B cell (primary cell): ENCODE data around the gene KLF16. TPM values are rescaled to one million over a fixed set of nuclear protein-coding genes. Genes with fewer than 3 reads are reported as not detected.

Experiments used
- ATAC-seq: fragments of 200-7000 bp; cut with Tn5 transposase; one replicate; pipeline ENCODE4 v1.10.0; 2021; ENCODE audit warnings: low read depth, mild to moderate bottlenecking, moderate number of reproducible peaks, moderate library complexity
- CTCF ChIA-PET: fragments of 350-600 bp; sonication (Branson Sonifier 250); formaldehyde crosslinking; loops from one replicate; lab custom pipeline; 2021; ENCODE audit warnings: antibody characterized with exemption, inconsistent platforms; lab: Charles Lee
- POLR2A ChIA-PET: fragments of 350-600 bp; sonication (Branson Sonifier 250); formaldehyde crosslinking; loops from one replicate; lab custom pipeline; 2021; ENCODE audit warnings: antibody characterized with exemption; lab: Charles Lee
- DNase-seq: peaks from one replicate; pipeline ENCODE4 v3.0.0; 2013
- H2AFZ ChIP-seq: 2 replicates; pipeline ENCODE4 v1.6.1; 2012; ENCODE audit warnings: mild to moderate bottlenecking, low read depth, low read length; ENCODE audit not compliant: insufficient read depth, poor library complexity, severe bottlenecking
- H3K27ac ChIP-seq, 2 donors: 1 replicate in 1 of 2; 2 replicates in 1 of 2; pipeline ENCODE4 v1.5.1; 2012 to 2013; ENCODE audit warnings: low read length in 2 of 2, mild to moderate bottlenecking in 2 of 2, moderate library complexity in 1 of 2
- H3K27me3 ChIP-seq, 4 experiments: fragments of 200-600 bp in 1 of 4; sonication (generic) in 1 of 4; replicated peaks in 1 of 4; 1 replicate in 2 of 4; 2 replicates in 2 of 4; pipeline versions ENCODE4 v1.6.1 to v1.7.0; 2013 to 2016; ENCODE audit warnings: low read length in 3 of 4, mild to moderate bottlenecking in 2 of 4, mixed read lengths in 1 of 4, moderate library complexity in 1 of 4; ENCODE audit not compliant: insufficient read depth in 4 of 4, control insufficient read depth in 3 of 4; ENCODE audit errors: control extremely low read depth in 1 of 4
- H3K36me3 ChIP-seq, 2 experiments: replicated peaks in 1 of 2; 1 replicate in 1 of 2; 2 replicates in 1 of 2; pipeline versions ENCODE4 v1.6.1 to v1.7.1; 2013; ENCODE audit warnings: low read length in 1 of 2; ENCODE audit not compliant: insufficient read depth in 2 of 2, control insufficient read depth in 1 of 2; ENCODE audit errors: control extremely low read depth in 1 of 2, extremely low read depth in 1 of 2
- H3K4me1 ChIP-seq, 2 donors: fragments of 200-600 bp in 1 of 2; sonication (generic) in 1 of 2; 1 replicate in 1 of 2; 2 replicates in 1 of 2; pipeline versions ENCODE4 v1.5.1 to v1.6.1; 2013 to 2017; ENCODE audit warnings: low read length in 2 of 2; ENCODE audit not compliant: control insufficient read depth in 2 of 2, insufficient read depth in 2 of 2
- H3K4me2 ChIP-seq: replicated peaks from 2 replicates; pipeline ENCODE3; 2012; ENCODE audit warnings: mild to moderate bottlenecking, low read depth, low read length; ENCODE audit not compliant: poor library complexity, severe bottlenecking
- H3K4me3 ChIP-seq, 5 experiments: fragments of 200-600 bp in 1 of 5; sonication (generic) in 1 of 5; 1 replicate in 3 of 5; 2 replicates in 2 of 5; pipeline versions ENCODE4 v1.5.1 to v1.7.0; 2011 to 2016; ENCODE audit warnings: low read length in 4 of 5, mild to moderate bottlenecking in 4 of 5, low read depth in 2 of 5, control low read depth in 1 of 5, moderate library complexity in 1 of 5; ENCODE audit not compliant: insufficient read depth in 1 of 5; ENCODE audit errors: control extremely low read depth in 1 of 5, extremely low read depth in 1 of 5
- H3K79me2 ChIP-seq: fragments of 200-600 bp; sonication (generic); one replicate; pipeline ENCODE4 v1.6.0; 2016; ENCODE audit warnings: low read length; ENCODE audit not compliant: control insufficient read depth, insufficient read depth
- H3K9ac ChIP-seq: fragments of 200-600 bp; sonication (generic); 2 replicates; pipeline ENCODE4 v1.6.1; 2017; ENCODE audit warnings: mild to moderate bottlenecking, low read length, moderate library complexity
- H3K9me3 ChIP-seq, 3 donors: one replicate each; pipeline versions ENCODE4 v1.6.1 to v1.7.1; 2013; ENCODE audit warnings: low read length in 2 of 3; ENCODE audit not compliant: control insufficient read depth in 2 of 3, insufficient read depth in 1 of 3; ENCODE audit errors: control extremely low read depth in 1 of 3
- H4K20me1 ChIP-seq: 2 replicates; pipeline ENCODE4 v1.6.0; 2012; ENCODE audit warnings: mild to moderate bottlenecking, low read length; ENCODE audit not compliant: insufficient read depth, control insufficient read depth, poor library complexity, severe bottlenecking
- H3K27ac Mint-ChIP-seq: one replicate; pipeline ENCODE4 v1.8.0; 2021; ENCODE audit warnings: mixed read lengths
- H3K27me3 Mint-ChIP-seq: one replicate; pipeline ENCODE4 v1.8.0; 2021; ENCODE audit warnings: mixed read lengths
- H3K4me1 Mint-ChIP-seq: one replicate; pipeline ENCODE4 v1.8.0; 2021; ENCODE audit warnings: mixed read lengths
- H3K4me3 Mint-ChIP-seq: one replicate; pipeline ENCODE4 v1.8.0; 2021; ENCODE audit warnings: mixed read lengths
- H3K9me3 Mint-ChIP-seq: one replicate; pipeline ENCODE4 v1.8.0; 2022; ENCODE audit warnings: mixed read lengths; ENCODE audit not compliant: insufficient read depth
- CTCF ChIP-seq: fragments of 200-600 bp; IDR thresholded peaks from one replicate; pipeline ENCODE4 v1.8.0; 2022; ENCODE audit warnings: antibody characterized with exemption, mild to moderate bottlenecking
- EZH2 ChIP-seq: IDR thresholded peaks from 2 replicates; pipeline ENCODE4 v1.6.1; 2012; ENCODE audit warnings: borderline replicate concordance, low read depth, mild to moderate bottlenecking, moderate library complexity, low read length; ENCODE audit not compliant: insufficient read depth, poor library complexity, severe bottlenecking
- WGBS: methylation state at CpG from one replicate; pipeline ENCODE4 v1.1.5; 2013; ENCODE audit warnings: missing lambda C conversion rate; ENCODE audit not compliant: insufficient coverage; 5-methylcytosine and 5-hydroxymethylcytosine counted together
- intact Hi-C: fragments of 100-400 bp; cut with micrococcal nuclease; formaldehyde crosslinking; loops from one replicate; pipeline ENCODE4 v1.10.0; 2022
- polyA plus RNA-seq: library from polyadenylated mRNA; depleted of rRNA; stranded (reverse); fragments of >200 nt; gene quantifications from 2 replicates; pipeline ENCODE4 v1.2.3, GENCODE V29; 2012
- total RNA-seq, 2 donors: library from RNA; stranded (reverse); fragments of 120-200 nt in 1 of 2; gene quantifications; 1 replicate in 1 of 2; 2 replicates in 1 of 2; pipeline versions ENCODE4 v1.2.3 to v1.2.4, GENCODE V29; 2013 to 2022

KLF16 gene
- total and polyA plus RNA-seq, 2 donors (not counting 1 experiment from before 2014, with no cell fraction given), result 29.7 to 49.0 TPM

- Mint-ChIP-seq H3K4me1 (peaks cover 63% of the 10 kb centered on the region), H3K4me3 (no peak overlapping the region), H3K27ac (peak overlapping the region; percentile 32), H3K27me3 (no peaks in the 10 kb centered on the region), H3K9me3 (no peaks in the 10 kb centered on the region)
- Histone ChIP-seq H3K27ac (no peak overlapping the region), H4K20me1 (peaks cover 92% of the 10 kb centered on the region), H3K9ac (no peak overlapping the region), H2AFZ (no peak overlapping the region), H3K4me3 (no peak overlapping the region), H3K4me1 (peaks cover 38 to 49% of the 10 kb centered on the region in 2 donors), H3K36me3 (peaks cover 0 to 14% of the 10 kb centered on the region in 2 experiments), H3K9me3 (no peaks in the 10 kb centered on the region), H3K27me3 (no peaks in the 10 kb centered on the region), H3K4me2 (peak overlapping the region; percentile 15), H3K79me2 (peaks cover 93% of the 10 kb centered on the region)
- intact Hi-C loops, result no loop called here
- 94% methylated on average over 19 of the region's 25 CpGs for WGBS
- DNase-seq (no peak), ATAC-seq (no peak)
- ChIA-PET POLR2A (no interaction called here), CTCF (interaction anchor here (2.3 kb wide), 1 partner anchor 18 kb away, joined by 7 read pairs; no protein-coding TSS in a partner anchor)
- TF ChIP-seq CTCF, result no peak
- no peak for TF ChIP-seq EZH2
Measured at GRCh38 chr19:1843646-1844394, 19.6 kb downstream of the KLF16 start.

- peaks cover 37 to 47% of the 10 kb centered on the region in 2 donors for H3K4me1 ChIP-seq
- intact Hi-C loops, result no loop called here
- H3K27ac Mint-ChIP-seq, result no peak overlapping the region
- no peak overlapping the region for H3K4me3 ChIP-seq
- no peaks in the 10 kb centered on the region for H3K27me3 ChIP-seq
- no peak overlapping the region for H3K4me2 ChIP-seq
- H3K27me3 Mint-ChIP-seq, result no peaks in the 10 kb centered on the region
- peaks cover 63% of the 10 kb centered on the region for H3K4me1 Mint-ChIP-seq
- peaks cover 98% of the 10 kb centered on the region for H4K20me1 ChIP-seq
- ChIA-PET CTCF (interaction anchor here (2.3 kb wide), 1 partner anchor 17 kb away, joined by 7 read pairs; no protein-coding TSS in a partner anchor), POLR2A (no interaction called here)
- H3K27ac ChIP-seq, result no peak overlapping the region
- no peak for ATAC-seq
- TF ChIP-seq CTCF, result no peak
- TF ChIP-seq EZH2, result no peak
- no peak overlapping the region for H3K9ac ChIP-seq
- no peaks in the 10 kb centered on the region for H3K9me3 Mint-ChIP-seq
- no peak for DNase-seq
- H3K36me3 ChIP-seq, result peaks cover 0 to 15% of the 10 kb centered on the region in 2 experiments
- 95% methylated on average over 22 of the region's 22 CpGs for WGBS
- no peak overlapping the region for H3K4me3 Mint-ChIP-seq
- no peaks in the 10 kb centered on the region for H3K9me3 ChIP-seq
- peaks cover 98% of the 10 kb centered on the region for H3K79me2 ChIP-seq
- no peak overlapping the region for H2AFZ ChIP-seq
Measured at GRCh38 chr19:1843116-1843515, 20.3 kb downstream of the KLF16 start.
